D721Med (cell line): Measurements from ENCODE around the gene ADAM10.
A peak's percentile ranks its signal among the peaks of the same experiment; 100 is the strongest.

Experiments
- DNase-seq: peaks from one replicate; pipeline ENCODE4 v3.0.0; 2011; ENCODE audit warnings: low spot score; ENCODE audit not compliant: insufficient read length
- FAIRE-seq: peaks from 2 replicates; lab custom pipeline; 2011; peaks lifted over from hg19 to GRCh38; lab: Jason Lieb, UNC
- TF ChIP-seq, protein P1 (sequence below): IDR thresholded peaks from 2 replicates; pipeline ENCODE4 v1.5.1; 2012; ENCODE audit warnings: mild to moderate bottlenecking, control low read depth; ENCODE audit not compliant: insufficient read depth; ENCODE audit errors: missing control alignments

ADAM10 gene

GRCh38 chr15:58650102-58650501 is 99.4 kb downstream of the ADAM10 start:
- TF ChIP-seq, protein P1, sequence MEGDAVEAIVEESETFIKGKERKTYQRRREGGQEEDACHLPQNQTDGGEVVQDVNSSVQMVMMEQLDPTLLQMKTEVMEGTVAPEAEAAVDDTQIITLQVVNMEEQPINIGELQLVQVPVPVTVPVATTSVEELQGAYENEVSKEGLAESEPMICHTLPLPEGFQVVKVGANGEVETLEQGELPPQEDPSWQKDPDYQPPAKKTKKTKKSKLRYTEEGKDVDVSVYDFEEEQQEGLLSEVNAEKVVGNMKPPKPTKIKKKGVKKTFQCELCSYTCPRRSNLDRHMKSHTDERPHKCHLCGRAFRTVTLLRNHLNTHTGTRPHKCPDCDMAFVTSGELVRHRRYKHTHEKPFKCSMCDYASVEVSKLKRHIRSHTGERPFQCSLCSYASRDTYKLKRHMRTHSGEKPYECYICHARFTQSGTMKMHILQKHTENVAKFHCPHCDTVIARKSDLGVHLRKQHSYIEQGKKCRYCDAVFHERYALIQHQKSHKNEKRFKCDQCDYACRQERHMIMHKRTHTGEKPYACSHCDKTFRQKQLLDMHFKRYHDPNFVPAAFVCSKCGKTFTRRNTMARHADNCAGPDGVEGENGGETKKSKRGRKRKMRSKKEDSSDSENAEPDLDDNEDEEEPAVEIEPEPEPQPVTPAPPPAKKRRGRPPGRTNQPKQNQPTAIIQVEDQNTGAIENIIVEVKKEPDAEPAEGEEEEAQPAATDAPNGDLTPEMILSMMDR = no peak
- FAIRE-seq = peak; percentile 53
- no peak for DNase-seq

DNA sequence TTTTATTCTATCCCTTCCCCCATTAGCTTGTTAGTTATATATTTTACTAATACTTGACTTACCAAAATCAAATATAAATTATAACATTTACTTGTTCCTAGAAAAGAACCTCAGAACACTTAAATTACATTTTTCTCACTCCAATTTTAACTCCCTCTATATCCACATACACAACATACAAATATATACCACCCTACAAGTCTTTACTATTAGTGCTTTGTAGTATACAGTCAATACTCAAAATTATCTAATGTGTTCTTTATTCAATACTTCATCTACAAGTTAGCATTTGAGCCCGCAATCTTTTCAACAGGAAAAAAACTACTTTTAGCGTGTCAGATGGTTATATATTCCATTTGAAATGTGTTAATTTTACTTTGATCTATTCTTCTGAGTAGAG is 100.3 kb downstream of the ADAM10 start:
- no peak for FAIRE-seq
- DNase-seq = no peak
- TF ChIP-seq, protein P1 = no peak

DNA sequence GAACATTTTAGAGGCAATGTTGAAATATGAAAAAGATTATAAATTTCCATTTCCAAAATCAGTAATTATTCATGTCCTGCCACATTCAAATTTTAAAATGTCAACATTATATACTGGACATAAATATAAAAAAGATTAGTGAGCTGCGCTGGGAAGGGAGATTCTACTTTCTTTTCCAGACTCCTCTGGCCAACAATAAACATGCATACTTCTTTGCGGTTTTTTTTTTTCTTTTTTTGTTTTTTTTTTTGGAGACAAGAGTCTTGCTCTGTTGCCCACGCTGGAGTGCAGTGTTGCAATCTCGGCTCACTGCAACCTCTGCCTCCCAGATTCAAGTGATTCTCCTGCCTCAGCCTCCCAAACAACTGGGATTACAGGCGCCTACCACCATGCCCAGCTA is 105.5 kb downstream of the ADAM10 start:
- DNase-seq (no peak), FAIRE-seq (no peak)
- TF ChIP-seq, protein P1 = no peak

GRCh38 chr15:58641660-58642059 is 107.8 kb downstream of the ADAM10 start:
- FAIRE-seq = no peak
- TF ChIP-seq, protein P1 = no peak
- DNase-seq = no peak

- FAIRE-seq (no peak), DNase-seq (no peak)
- TF ChIP-seq, protein P1 = no peak
Measured at GRCh38 chr15:58639992-58640391, 109.5 kb downstream of the ADAM10 start.

DNA sequence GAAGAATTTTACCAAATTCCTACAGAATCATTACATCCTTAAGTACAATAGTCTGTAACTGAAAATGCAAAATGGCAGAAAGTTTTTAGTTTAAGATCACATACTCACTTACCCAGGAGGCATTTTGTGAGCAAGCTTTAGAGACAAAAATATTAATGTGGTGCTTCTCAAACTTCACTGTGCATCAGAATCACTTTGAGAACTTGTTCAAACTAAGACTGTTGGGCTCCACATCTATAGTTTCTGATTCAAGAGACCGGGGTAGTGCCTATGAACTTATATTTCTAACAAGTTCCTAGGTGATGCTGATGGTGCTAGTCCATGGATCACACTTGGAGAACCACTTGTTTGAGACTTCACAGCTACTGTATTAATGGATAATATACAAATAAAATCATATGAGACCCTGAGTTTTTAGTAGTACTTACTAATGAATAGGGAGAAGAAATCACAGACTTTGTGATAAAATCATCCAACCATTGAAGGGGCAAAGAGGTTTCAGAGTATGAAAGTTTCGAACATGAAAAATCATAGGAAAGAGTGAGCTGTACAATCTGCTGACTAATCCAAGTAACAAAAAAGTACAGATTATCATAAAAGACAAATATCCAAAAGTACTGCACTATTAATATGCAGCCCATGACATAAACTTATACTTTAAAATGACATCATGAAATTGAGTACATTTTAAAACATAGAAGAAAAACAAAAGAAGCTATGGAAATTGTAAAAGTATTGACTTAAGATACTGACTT is 110.3 kb downstream of the ADAM10 start:
- peak; percentile 66 for FAIRE-seq
- DNase-seq = no peak
- TF ChIP-seq, protein P1 = no peak

DNA sequence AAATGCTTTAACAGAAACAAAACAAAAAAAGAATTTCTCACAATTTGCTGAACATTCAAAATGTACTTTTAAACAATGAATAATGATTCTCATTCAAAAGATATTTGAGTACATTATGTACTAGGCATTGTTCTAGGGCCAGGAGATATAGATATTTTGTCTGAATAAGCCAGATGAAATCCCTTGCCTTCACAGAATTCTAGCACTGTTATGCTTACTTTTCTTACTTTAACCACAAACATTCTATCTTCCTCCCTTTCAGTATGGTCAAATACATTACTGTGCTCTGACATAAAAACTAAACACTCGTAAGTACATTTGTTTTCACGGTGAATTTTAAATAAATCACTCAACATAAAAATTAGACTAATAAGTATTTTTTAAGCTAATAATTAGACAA is 116.7 kb downstream of the ADAM10 start:
- no peak for DNase-seq
- no peak for FAIRE-seq
- TF ChIP-seq, protein P1 = no peak
